Measurements from ENCODE around the gene MYEOV. TPM values are rescaled to one million over a fixed set of nuclear protein-coding genes. Genes with fewer than 3 reads are reported as not detected.

MYEOV gene
- total and polyA plus RNA-seq, 10 of the 15 experiments (the other 5 are each of a cell fraction or from before 2014, with no cell fraction given): 0.05 to 0.40 (median 0.26) TPM; not detected in 3

- TF ChIP-seq BCL3 (IDR thresholded peaks at IDR 0.05; ENCODE audit: borderline replicate concordance, insufficient read depth, low read depth, low read length, poor library complexity, severe bottlenecking) (peak; percentile 25), NFYA (IDR thresholded peaks at IDR 0.05; ENCODE audit: borderline replicate concordance, low read depth, low read length) (no peak), TCF7 (IDR thresholded peaks at IDR 0.05; ENCODE audit: borderline replicate concordance) (no peak), MTA3 (IDR thresholded peaks at IDR 0.05; ENCODE audit: borderline replicate concordance, low read length) (peak; percentile 60; the same call in 1 of the 2 replicates), ATF7 (IDR thresholded peaks at IDR 0.05; ENCODE audit: low read depth) (peak; percentile 68), ZNF24 (IDR thresholded peaks at IDR 0.05) (no peak), BCL11A (IDR thresholded peaks at IDR 0.05; ENCODE audit: low read depth, low read length) (peak; percentile 72; the same call in 1 of the 2 replicates), RELB (IDR thresholded peaks at IDR 0.05; ENCODE audit: low read depth) (peak; percentile 66), BHLHE40 (IDR thresholded peaks at IDR 0.05; ENCODE audit: borderline replicate concordance in 1 of 2, low read depth in 2 of 2, low read length in 1 of 2) (peak; percentile 23 to 38; a peak in 1 of 4 replicates), ATF3 (IDR thresholded peaks at IDR 0.05; ENCODE audit: borderline replicate concordance, extremely low read depth, low read depth, low read length) (no peak), ESRRA (IDR thresholded peaks at IDR 0.05; ENCODE audit: low read length) (no peak), ZZZ3 (IDR thresholded peaks at IDR 0.05; ENCODE audit: control insufficient read depth, insufficient read length, low read depth) (no peak), PAX5 (IDR thresholded peaks at IDR 0.05; ENCODE audit: borderline replicate concordance, low read depth, low read length) (peak; percentile 48; the same call in 1 of the 2 replicates), RAD21 (IDR thresholded peaks at IDR 0.05; ENCODE audit: insufficient read depth, low read depth, low read length) (peak; percentile 24; the same call in 1 of the 2 replicates), YY1 (IDR thresholded peaks at IDR 0.05; ENCODE audit: low read depth, low read length) (no peak), RB1 (IDR thresholded peaks at IDR 0.05; ENCODE audit: borderline replicate concordance) (no peak), YBX1 (IDR thresholded peaks at IDR 0.05) (no peak), GATAD2B (conservative IDR thresholded peaks at IDR 0.05; ENCODE audit: low read depth) (0 out of 2 replicates have a peak, but pooled peaks have one; percentile 25), CHD2 (IDR thresholded peaks at IDR 0.05; ENCODE audit: borderline replicate concordance, low read depth, low read length) (no peak), MTA2 (IDR thresholded peaks at IDR 0.05; ENCODE audit: low read depth) (peak; percentile 48; the same call in 1 of the 2 replicates), SKIL (IDR thresholded peaks at IDR 0.05; ENCODE audit: low read depth, poor library complexity, severe bottlenecking) (peak; percentile 37), ZBTB33 (IDR thresholded peaks at IDR 0.05) (no peak), BRCA1 (IDR thresholded peaks at IDR 0.05; ENCODE audit: low read depth, low read length) (no peak)
These were observed 16.7 kb upstream of the MYEOV start (continued) for GRCh38 chr11:69277074-69277809.
